GM23338 (cell line): ENCODE measurements around the gene CD82. TPM values are rescaled to one million over a fixed set of nuclear protein-coding genes. Genes with fewer than 3 reads are reported as not detected.

ENCODE experiments used
- ATAC-seq: fragments of 200-7000 bp; cut with Tn5 transposase; 3 replicates; pipeline ENCODE4 v1.9.1; 2020
- DNase-seq: peaks from one replicate; pipeline ENCODE4 v3.0.0-alpha.2; 2015; ENCODE audit warnings: low spot score
- H2AFZ ChIP-seq: fragments of 200-600 bp; sonication (generic); 2 replicates; pipeline ENCODE4 v1.8.0; 2016; ENCODE audit warnings: antibody characterized with exemption, mild to moderate bottlenecking, moderate library complexity
- H3F3A ChIP-seq: fragments of 200-600 bp; sonication (generic); replicated peaks from 2 replicates; pipeline ENCODE4 v1.8.0; 2017; ENCODE audit warnings: antibody characterized with exemption, mixed run types, low read depth
- H3K27ac ChIP-seq: fragments of 200-600 bp; sonication (generic); 2 replicates; pipeline ENCODE4 v1.6.1; 2016; ENCODE audit warnings: low read depth
- H3K27me3 ChIP-seq: fragments of 200-600 bp; sonication (generic); 2 replicates; pipeline ENCODE4 v1.8.0; 2016; ENCODE audit warnings: mild to moderate bottlenecking, mixed run types, moderate library complexity; ENCODE audit not compliant: insufficient read depth
- H3K36me3 ChIP-seq: fragments of 200-600 bp; sonication (generic); 2 replicates; pipeline ENCODE4 v1.8.0; 2016; ENCODE audit warnings: mild to moderate bottlenecking; ENCODE audit not compliant: insufficient read depth
- H3K4me1 ChIP-seq: fragments of 200-600 bp; sonication (generic); 2 replicates; pipeline ENCODE4 v1.8.0; 2016; ENCODE audit warnings: mild to moderate bottlenecking, moderate library complexity; ENCODE audit not compliant: insufficient read depth
- H3K4me2 ChIP-seq: fragments of 200-600 bp; sonication (generic); 2 replicates; pipeline ENCODE4 v1.7.1; 2017; ENCODE audit warnings: mixed run types
- H3K4me3 ChIP-seq: fragments of 200-600 bp; sonication (generic); 2 replicates; pipeline ENCODE4 v1.6.1; 2016; ENCODE audit warnings: mixed run types
- H3K79me2 ChIP-seq: fragments of 200-600 bp; sonication (generic); replicated peaks from 2 replicates; pipeline ENCODE4 v1.8.0; 2017; ENCODE audit warnings: mild to moderate bottlenecking; ENCODE audit not compliant: insufficient read depth
- H3K9me2 ChIP-seq: fragments of 200-600 bp; sonication (generic); 2 replicates; pipeline ENCODE4 v1.8.0; 2017; ENCODE audit not compliant: insufficient read depth
- H4K20me1 ChIP-seq: fragments of 200-600 bp; sonication (generic); replicated peaks from 2 replicates; pipeline ENCODE4 v1.8.0; 2017; ENCODE audit warnings: mild to moderate bottlenecking; ENCODE audit not compliant: insufficient read depth
- H3K27ac Mint-ChIP-seq: 2 replicates; pipeline ENCODE4 v1.8.0; 2020; ENCODE audit warnings: inconsistent platforms, mild to moderate bottlenecking, moderate library complexity, mixed read lengths
- H3K27me3 Mint-ChIP-seq: 3 replicates; pipeline ENCODE4 v1.8.0; 2022; ENCODE audit warnings: low read depth, mild to moderate bottlenecking, moderate library complexity, mixed read lengths, inconsistent platforms; ENCODE audit not compliant: insufficient read depth, poor library complexity
- H3K36me3 Mint-ChIP-seq: 3 replicates; pipeline ENCODE4 v1.8.0; 2021; ENCODE audit warnings: low read depth, mild to moderate bottlenecking, inconsistent platforms, moderate library complexity, mixed read lengths
- H3K4me1 Mint-ChIP-seq: 3 replicates; pipeline ENCODE4 v1.8.0; 2020; ENCODE audit warnings: mild to moderate bottlenecking, inconsistent platforms, mixed read lengths
- H3K4me3 Mint-ChIP-seq: 3 replicates; pipeline ENCODE4 v1.8.0; 2021; ENCODE audit warnings: moderate library complexity, mild to moderate bottlenecking, inconsistent platforms, mixed read lengths
- H3K9me3 Mint-ChIP-seq: 3 replicates; pipeline ENCODE4 v1.8.0; 2020; ENCODE audit warnings: moderate library complexity, mild to moderate bottlenecking, inconsistent platforms, mixed read lengths
- CREB1 ChIP-seq: fragments of 250-450 bp; sonication (Bioruptor Pico); IDR thresholded peaks from 2 replicates; pipeline ENCODE4 v1.5.0; 2020; ENCODE audit warnings: low read depth, mild to moderate bottlenecking, moderate library complexity
- EZH2 ChIP-seq: fragments of 200-600 bp; sonication (generic); IDR thresholded peaks from one replicate; pipeline ENCODE4 v1.8.0; 2017; ENCODE audit warnings: antibody characterized with exemption, mild to moderate bottlenecking, low read depth; ENCODE audit not compliant: unreplicated experiment
- EZH2phosphoT487 ChIP-seq: fragments of 200-600 bp; sonication (generic); IDR thresholded peaks from one replicate; pipeline ENCODE4 v1.8.1; 2018; ENCODE audit warnings: antibody characterized with exemption; ENCODE audit not compliant: unreplicated experiment
- JUNB ChIP-seq: IDR thresholded peaks from one replicate; pipeline ENCODE4 v1.6.1; 2016; ENCODE audit warnings: antibody characterized with exemption; ENCODE audit not compliant: unreplicated experiment
- NANOG ChIP-seq: IDR thresholded peaks from 2 replicates; pipeline ENCODE4 v1.6.1; 2016; ENCODE audit warnings: antibody characterized with exemption, borderline replicate concordance
- POLR2AphosphoS5 ChIP-seq: IDR thresholded peaks from 2 replicates; pipeline ENCODE4 v1.6.1; 2016; ENCODE audit warnings: antibody characterized with exemption, low read depth
- STAT1 ChIP-seq: IDR thresholded peaks from one replicate; pipeline ENCODE4 v1.6.1; 2016; ENCODE audit warnings: antibody characterized with exemption; ENCODE audit not compliant: unreplicated experiment
- ZNF114 ChIP-seq: fragments of 250-450 bp; sonication (Bioruptor Pico); IDR thresholded peaks from 2 replicates; pipeline ENCODE4 v1.5.0; 2020; ENCODE audit warnings: mild to moderate bottlenecking, moderate library complexity
- ZNF331 ChIP-seq: fragments of 250-450 bp; sonication (Bioruptor Pico); IDR thresholded peaks from 2 replicates; pipeline ENCODE4 v1.5.0; 2020; ENCODE audit warnings: low read depth, mild to moderate bottlenecking, moderate library complexity
- polyA plus RNA-seq: library from polyadenylated mRNA; unstranded; fragments of >200 nt; fragmentation: Nextera tagmentation; extraction: Ambion mirVana; gene quantifications from 2 replicates; pipeline ENCODE4 v1.2.1, GENCODE V29; 2016
- total RNA-seq: library from RNA; depleted of rRNA; stranded (reverse); fragments of >200 nt; shearing (Covaris generic); gene quantifications from 2 replicates; pipeline ENCODE4 v1.2.3, GENCODE V29; 2014
- TF ChIP-seq, protein P1 (sequence below): IDR thresholded peaks from one replicate; pipeline ENCODE4 v1.6.1; 2018; ENCODE audit warnings: antibody characterized with exemption; ENCODE audit not compliant: unreplicated experiment
- TF ChIP-seq, protein P2 (sequence below), 2 experiments: fragments of 200-600 bp in 1 of 2; sonication (generic) in 1 of 2; conservative IDR thresholded peaks; 2 replicates each; pipeline versions ENCODE4 v1.5.1 to v1.6.1; 2016 to 2017; ENCODE audit warnings: antibody characterized with exemption in 2 of 2, low read depth in 2 of 2, mild to moderate bottlenecking in 2 of 2, moderate library complexity in 1 of 2
- TF ChIP-seq, protein P3 (sequence below): fragments of 250-450 bp; sonication (Bioruptor Pico); IDR thresholded peaks from 2 replicates; pipeline ENCODE4 v1.5.0; 2020; ENCODE audit warnings: mild to moderate bottlenecking, moderate library complexity
- TF ChIP-seq, protein P4 (sequence below): IDR thresholded peaks from 2 replicates; pipeline ENCODE4 v1.6.1; 2016; ENCODE audit warnings: antibody characterized with exemption

The CD82 gene
- total and polyA plus RNA-seq, 2 experiments from 2014 or later = 4.4 to 4.9 TPM

GRCh38 chr11:44583353-44583669 lies 17.8 kb downstream of the CD82 start:
- Histone ChIP-seq H3K79me2 (no peaks in the 10 kb centered on the region), H3K4me3 (no peak overlapping the region), H3F3A (no peaks in the 10 kb centered on the region), H3K9me2 (no peaks in the 10 kb centered on the region), H4K20me1 (no peaks in the 10 kb centered on the region), H3K27me3 (no peaks in the 10 kb centered on the region), H3K27ac (no peak overlapping the region), H3K4me2 (no peak overlapping the region), H3K4me1 (peaks cover 3% of the 10 kb centered on the region; the same call in 1 of the 2 replicates), H2AFZ (no peak overlapping the region), H3K36me3 (no peaks in the 10 kb centered on the region)
- H3K36me3 Mint-ChIP-seq = no peaks in the 10 kb centered on the region
- H3K27me3 Mint-ChIP-seq = peaks cover 12% of the 10 kb centered on the region
- H3K4me3 Mint-ChIP-seq = no peak overlapping the region
- ATAC-seq (no peak), DNase-seq (no peak)
- H3K4me1 Mint-ChIP-seq = peaks cover 9% of the 10 kb centered on the region; the same call in 2 of the 3 replicates
- no peaks in the 10 kb centered on the region; the same call in 2 of the 3 replicates for H3K9me3 Mint-ChIP-seq
- TF ChIP-seq CREB1 (CRISPR knock-in tag) (no peak), POLR2AphosphoS5 (no peak), EZH2 (no peak), NANOG (no peak), ZNF114 (CRISPR knock-in tag) (no peak), EZH2phosphoT487 (no peak), ZNF331 (CRISPR knock-in tag) (no peak), STAT1 (no peak), JUNB (no peak)
- TF ChIP-seq, protein P1, sequence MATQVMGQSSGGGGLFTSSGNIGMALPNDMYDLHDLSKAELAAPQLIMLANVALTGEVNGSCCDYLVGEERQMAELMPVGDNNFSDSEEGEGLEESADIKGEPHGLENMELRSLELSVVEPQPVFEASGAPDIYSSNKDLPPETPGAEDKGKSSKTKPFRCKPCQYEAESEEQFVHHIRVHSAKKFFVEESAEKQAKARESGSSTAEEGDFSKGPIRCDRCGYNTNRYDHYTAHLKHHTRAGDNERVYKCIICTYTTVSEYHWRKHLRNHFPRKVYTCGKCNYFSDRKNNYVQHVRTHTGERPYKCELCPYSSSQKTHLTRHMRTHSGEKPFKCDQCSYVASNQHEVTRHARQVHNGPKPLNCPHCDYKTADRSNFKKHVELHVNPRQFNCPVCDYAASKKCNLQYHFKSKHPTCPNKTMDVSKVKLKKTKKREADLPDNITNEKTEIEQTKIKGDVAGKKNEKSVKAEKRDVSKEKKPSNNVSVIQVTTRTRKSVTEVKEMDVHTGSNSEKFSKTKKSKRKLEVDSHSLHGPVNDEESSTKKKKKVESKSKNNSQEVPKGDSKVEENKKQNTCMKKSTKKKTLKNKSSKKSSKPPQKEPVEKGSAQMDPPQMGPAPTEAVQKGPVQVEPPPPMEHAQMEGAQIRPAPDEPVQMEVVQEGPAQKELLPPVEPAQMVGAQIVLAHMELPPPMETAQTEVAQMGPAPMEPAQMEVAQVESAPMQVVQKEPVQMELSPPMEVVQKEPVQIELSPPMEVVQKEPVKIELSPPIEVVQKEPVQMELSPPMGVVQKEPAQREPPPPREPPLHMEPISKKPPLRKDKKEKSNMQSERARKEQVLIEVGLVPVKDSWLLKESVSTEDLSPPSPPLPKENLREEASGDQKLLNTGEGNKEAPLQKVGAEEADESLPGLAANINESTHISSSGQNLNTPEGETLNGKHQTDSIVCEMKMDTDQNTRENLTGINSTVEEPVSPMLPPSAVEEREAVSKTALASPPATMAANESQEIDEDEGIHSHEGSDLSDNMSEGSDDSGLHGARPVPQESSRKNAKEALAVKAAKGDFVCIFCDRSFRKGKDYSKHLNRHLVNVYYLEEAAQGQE = no peak
- TF ChIP-seq, protein P2, sequence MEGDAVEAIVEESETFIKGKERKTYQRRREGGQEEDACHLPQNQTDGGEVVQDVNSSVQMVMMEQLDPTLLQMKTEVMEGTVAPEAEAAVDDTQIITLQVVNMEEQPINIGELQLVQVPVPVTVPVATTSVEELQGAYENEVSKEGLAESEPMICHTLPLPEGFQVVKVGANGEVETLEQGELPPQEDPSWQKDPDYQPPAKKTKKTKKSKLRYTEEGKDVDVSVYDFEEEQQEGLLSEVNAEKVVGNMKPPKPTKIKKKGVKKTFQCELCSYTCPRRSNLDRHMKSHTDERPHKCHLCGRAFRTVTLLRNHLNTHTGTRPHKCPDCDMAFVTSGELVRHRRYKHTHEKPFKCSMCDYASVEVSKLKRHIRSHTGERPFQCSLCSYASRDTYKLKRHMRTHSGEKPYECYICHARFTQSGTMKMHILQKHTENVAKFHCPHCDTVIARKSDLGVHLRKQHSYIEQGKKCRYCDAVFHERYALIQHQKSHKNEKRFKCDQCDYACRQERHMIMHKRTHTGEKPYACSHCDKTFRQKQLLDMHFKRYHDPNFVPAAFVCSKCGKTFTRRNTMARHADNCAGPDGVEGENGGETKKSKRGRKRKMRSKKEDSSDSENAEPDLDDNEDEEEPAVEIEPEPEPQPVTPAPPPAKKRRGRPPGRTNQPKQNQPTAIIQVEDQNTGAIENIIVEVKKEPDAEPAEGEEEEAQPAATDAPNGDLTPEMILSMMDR (conservative IDR thresholded peaks at IDR 0.05; ENCODE audit: low read depth in 2 of 2) = no peak
- TF ChIP-seq, protein P3, sequence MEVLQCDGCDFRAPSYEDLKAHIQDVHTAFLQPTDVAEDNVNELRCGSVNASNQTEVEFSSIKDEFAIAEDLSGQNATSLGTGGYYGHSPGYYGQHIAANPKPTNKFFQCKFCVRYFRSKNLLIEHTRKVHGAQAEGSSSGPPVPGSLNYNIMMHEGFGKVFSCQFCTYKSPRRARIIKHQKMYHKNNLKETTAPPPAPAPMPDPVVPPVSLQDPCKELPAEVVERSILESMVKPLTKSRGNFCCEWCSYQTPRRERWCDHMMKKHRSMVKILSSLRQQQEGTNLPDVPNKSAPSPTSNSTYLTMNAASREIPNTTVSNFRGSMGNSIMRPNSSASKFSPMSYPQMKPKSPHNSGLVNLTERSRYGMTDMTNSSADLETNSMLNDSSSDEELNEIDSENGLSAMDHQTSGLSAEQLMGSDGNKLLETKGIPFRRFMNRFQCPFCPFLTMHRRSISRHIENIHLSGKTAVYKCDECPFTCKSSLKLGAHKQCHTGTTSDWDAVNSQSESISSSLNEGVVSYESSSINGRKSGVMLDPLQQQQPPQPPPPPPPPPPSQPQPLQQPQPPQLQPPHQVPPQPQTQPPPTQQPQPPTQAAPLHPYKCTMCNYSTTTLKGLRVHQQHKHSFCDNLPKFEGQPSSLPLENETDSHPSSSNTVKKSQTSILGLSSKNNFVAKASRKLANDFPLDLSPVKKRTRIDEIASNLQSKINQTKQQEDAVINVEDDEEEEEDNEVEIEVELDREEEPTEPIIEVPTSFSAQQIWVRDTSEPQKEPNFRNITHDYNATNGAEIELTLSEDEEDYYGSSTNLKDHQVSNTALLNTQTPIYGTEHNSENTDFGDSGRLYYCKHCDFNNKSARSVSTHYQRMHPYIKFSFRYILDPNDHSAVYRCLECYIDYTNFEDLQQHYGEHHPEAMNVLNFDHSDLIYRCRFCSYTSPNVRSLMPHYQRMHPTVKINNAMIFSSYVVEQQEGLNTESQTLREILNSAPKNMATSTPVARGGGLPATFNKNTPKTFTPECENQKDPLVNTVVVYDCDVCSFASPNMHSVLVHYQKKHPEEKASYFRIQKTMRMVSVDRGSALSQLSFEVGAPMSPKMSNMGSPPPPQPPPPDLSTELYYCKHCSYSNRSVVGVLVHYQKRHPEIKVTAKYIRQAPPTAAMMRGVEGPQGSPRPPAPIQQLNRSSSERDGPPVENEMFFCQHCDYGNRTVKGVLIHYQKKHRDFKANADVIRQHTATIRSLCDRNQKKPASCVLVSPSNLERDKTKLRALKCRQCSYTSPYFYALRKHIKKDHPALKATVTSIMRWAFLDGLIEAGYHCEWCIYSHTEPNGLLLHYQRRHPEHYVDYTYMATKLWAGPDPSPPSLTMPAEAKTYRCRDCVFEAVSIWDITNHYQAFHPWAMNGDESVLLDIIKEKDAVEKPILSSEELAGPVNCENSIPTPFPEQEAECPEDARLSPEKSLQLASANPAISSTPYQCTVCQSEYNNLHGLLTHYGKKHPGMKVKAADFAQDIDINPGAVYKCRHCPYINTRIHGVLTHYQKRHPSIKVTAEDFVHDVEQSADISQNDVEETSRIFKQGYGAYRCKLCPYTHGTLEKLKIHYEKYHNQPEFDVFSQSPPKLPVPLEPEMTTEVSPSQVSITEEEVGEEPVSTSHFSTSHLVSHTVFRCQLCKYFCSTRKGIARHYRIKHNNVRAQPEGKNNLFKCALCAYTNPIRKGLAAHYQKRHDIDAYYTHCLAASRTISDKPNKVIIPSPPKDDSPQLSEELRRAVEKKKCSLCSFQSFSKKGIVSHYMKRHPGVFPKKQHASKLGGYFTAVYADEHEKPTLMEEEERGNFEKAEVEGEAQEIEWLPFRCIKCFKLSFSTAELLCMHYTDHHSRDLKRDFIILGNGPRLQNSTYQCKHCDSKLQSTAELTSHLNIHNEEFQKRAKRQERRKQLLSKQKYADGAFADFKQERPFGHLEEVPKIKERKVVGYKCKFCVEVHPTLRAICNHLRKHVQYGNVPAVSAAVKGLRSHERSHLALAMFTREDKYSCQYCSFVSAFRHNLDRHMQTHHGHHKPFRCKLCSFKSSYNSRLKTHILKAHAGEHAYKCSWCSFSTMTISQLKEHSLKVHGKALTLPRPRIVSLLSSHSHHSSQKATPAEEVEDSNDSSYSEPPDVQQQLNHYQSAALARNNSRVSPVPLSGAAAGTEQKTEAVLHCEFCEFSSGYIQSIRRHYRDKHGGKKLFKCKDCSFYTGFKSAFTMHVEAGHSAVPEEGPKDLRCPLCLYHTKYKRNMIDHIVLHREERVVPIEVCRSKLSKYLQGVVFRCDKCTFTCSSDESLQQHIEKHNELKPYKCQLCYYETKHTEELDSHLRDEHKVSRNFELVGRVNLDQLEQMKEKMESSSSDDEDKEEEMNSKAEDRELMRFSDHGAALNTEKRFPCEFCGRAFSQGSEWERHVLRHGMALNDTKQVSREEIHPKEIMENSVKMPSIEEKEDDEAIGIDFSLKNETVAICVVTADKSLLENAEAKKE (CRISPR knock-in tag) = no peak
- TF ChIP-seq, protein P4, sequence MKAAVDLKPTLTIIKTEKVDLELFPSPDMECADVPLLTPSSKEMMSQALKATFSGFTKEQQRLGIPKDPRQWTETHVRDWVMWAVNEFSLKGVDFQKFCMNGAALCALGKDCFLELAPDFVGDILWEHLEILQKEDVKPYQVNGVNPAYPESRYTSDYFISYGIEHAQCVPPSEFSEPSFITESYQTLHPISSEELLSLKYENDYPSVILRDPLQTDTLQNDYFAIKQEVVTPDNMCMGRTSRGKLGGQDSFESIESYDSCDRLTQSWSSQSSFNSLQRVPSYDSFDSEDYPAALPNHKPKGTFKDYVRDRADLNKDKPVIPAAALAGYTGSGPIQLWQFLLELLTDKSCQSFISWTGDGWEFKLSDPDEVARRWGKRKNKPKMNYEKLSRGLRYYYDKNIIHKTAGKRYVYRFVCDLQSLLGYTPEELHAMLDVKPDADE = no peak
- H3K27ac Mint-ChIP-seq = no peak overlapping the region
